ENCODE measurements around the gene NFATC1. TPM values are rescaled to one million over a fixed set of nuclear protein-coding genes. Genes with fewer than 3 reads are reported as not detected.

The NFATC1 gene
- total RNA-seq, 4 donors from 2014 or later = 5.3 to 19.1 (median 11.8) TPM

GRCh38 chr18:79405019-79405780, 9.5 kb downstream of the NFATC1 start:
- H3K27ac ChIP-seq = peak overlapping the region; percentile 52 to 86 (median 68)
- intact Hi-C loops (cut with DNase I; ENCODE audit: low total_unique reads) = no loop called here
- no peak for TF ChIP-seq EP300 (IDR thresholded peaks at IDR 0.05; ENCODE audit: low read depth)
- no peak for TF ChIP-seq POLR2AphosphoS5 (IDR thresholded peaks at IDR 0.05)
- TF ChIP-seq CTCF (IDR thresholded peaks at IDR 0.05) = no peak
- TF ChIP-seq POLR2A (IDR thresholded peaks at IDR 0.05) = no peak
- no peak for DNase-seq
- peaks cover 27% of the 10 kb centered on the region for H3K27me3 ChIP-seq
- H3K4me1 ChIP-seq = peaks cover 5 to 28% (median 20%) of the 10 kb centered on the region in 4 donors
- 66 to 68% methylated on average over 8 to 23 of the region's 23 CpGs for WGBS, 2 donors (ENCODE audit: low coverage in 1 of 2)
- in situ Hi-C loops (cut with MboI; ENCODE audit: low pct_ligation_motif_present in 1 of 4, low pct_unique_long_range_greater_than_20kb in 1 of 4, low sequenced_read_pairs in 3 of 4) = no loop called here
- H3K9me3 ChIP-seq = no peaks in the 10 kb centered on the region
- H3K4me3 ChIP-seq = no peak overlapping the region
- no peaks in the 10 kb centered on the region for H3K36me3 ChIP-seq

DNA sequence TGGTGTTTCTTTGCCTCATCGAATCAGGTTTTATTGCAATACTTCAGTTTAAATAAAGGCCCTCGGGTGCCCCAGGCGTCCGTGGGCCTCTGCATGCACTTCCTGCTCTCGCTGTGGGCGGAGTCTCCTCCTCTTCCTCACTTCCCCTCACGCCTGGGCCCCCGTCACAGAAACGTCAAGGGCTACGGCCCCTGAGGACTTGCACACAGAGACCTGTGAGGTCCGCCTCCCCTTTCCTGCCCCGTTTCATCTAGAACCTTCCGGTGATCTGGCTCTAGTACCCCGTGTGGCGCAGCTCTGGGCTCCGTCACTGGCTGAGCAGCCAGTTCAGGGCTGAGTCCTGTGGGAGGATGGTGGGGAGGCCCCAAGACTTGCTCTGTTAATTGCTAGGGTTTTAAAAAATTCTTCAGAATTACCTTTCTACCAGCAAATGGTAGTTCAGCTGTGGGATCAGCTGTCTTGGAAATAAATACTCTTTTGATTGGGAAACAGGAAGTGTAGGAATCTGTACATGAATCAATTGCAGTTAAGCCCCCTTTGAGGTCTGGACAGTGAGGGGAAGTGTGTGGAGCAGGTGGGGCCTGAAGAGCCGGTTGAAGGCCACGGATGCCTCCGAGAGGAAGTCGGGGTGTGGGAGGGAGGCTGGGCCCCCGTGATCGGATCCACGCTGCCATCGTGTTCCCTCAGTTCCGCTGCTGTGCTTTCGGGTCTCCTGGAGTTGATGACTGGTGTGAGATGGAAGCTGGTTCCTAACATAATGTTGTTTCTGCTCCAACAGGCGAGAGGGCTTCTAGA, 10.2 kb downstream of the NFATC1 start:
- Histone ChIP-seq H3K9me3 (no peaks in the 10 kb centered on the region), H3K27ac (peak overlapping the region; percentile 52 to 86 (median 68)), H3K27me3 (peaks cover 22% of the 10 kb centered on the region), H3K36me3 (no peaks in the 10 kb centered on the region), H3K4me3 (no peak overlapping the region), H3K4me1 (peaks cover 5 to 25% (median 16%) of the 10 kb centered on the region in 4 donors)
- in situ Hi-C loops (cut with MboI; ENCODE audit: low pct_ligation_motif_present in 1 of 4, low pct_unique_long_range_greater_than_20kb in 1 of 4, low sequenced_read_pairs in 3 of 4) = no loop called here
- WGBS, 2 donors (ENCODE audit: low coverage in 1 of 2) = 57 to 58% methylated on average over 4 to 27 of the region's 27 CpGs
- peak; percentile 77 for DNase-seq
- TF ChIP-seq POLR2AphosphoS5 (IDR thresholded peaks at IDR 0.05) = no peak
- TF ChIP-seq POLR2A (IDR thresholded peaks at IDR 0.05) = peak; percentile 17
- intact Hi-C loops (cut with DNase I; ENCODE audit: low total_unique reads) = no loop called here

DNA sequence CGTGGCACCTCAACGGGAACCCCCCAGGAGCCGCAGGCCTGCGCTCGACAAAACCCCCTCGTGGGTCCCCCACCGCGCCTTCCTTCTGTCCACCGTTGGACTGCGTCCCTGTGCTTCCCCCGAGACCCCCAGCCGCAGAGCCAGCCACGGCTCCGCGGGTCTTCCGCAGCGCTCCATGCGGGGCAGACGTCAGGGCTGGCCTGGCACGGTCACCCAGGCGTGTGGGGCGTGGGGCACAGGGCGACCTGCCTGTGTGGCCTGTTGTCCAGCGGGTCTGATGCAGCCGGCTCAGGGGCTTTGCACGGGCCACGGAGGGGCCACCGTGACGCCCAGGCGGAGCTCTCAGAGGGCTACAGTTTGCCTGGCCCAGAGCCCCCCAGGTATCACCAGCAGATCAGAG, 11.0 kb downstream of the NFATC1 start:
- Histone ChIP-seq H3K36me3 (no peaks in the 10 kb centered on the region), H3K9me3 (no peaks in the 10 kb centered on the region), H3K27me3 (peaks cover 15% of the 10 kb centered on the region), H3K27ac (peak overlapping the region; percentile 52 to 86 (median 68)), H3K4me3 (no peak overlapping the region), H3K4me1 (peaks cover 5 to 25% (median 16%) of the 10 kb centered on the region in 4 donors)
- TF ChIP-seq POLR2A (IDR thresholded peaks at IDR 0.05) (no peak), EP300 (IDR thresholded peaks at IDR 0.05; ENCODE audit: low read depth) (no peak), POLR2AphosphoS5 (IDR thresholded peaks at IDR 0.05) (no peak), CTCF (IDR thresholded peaks at IDR 0.05) (no peak)
- WGBS, 2 donors (ENCODE audit: low coverage in 1 of 2) = 95% methylated on average over 30 of the region's 30 CpGs; no CpG with 5 or more reads in 1 of the 2 donors
- intact Hi-C loops (cut with DNase I; ENCODE audit: low total_unique reads) = no loop called here
- in situ Hi-C loops (cut with MboI; ENCODE audit: low pct_ligation_motif_present in 1 of 4, low pct_unique_long_range_greater_than_20kb in 1 of 4, low sequenced_read_pairs in 3 of 4) = no loop called here
- DNase-seq = no peak

DNA sequence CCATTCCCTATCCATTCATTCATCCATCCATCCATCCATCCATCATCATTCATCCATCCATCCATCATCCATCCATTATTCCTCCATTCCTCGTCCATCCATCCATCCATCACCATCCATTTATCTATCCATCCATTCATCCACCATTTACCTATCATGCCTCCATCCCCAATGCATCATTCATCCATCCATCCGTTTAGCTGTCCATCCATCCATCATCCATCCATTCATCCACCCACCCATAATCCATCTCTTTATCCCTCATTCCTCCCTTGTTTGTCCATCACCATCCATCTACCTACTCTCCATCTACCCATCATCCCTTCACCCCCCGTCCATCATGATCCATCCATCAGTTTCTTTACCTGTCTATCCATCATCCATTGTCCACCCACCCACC, 13.6 kb downstream of the NFATC1 start:
- Histone ChIP-seq H3K27me3 (no peaks in the 10 kb centered on the region), H3K27ac (no peak overlapping the region), H3K9me3 (no peaks in the 10 kb centered on the region), H3K36me3 (no peaks in the 10 kb centered on the region), H3K4me1 (peaks cover 0 to 11% (median 6%) of the 10 kb centered on the region in 4 donors), H3K4me3 (no peak overlapping the region)
- TF ChIP-seq EP300 (IDR thresholded peaks at IDR 0.05; ENCODE audit: low read depth) (no peak), CTCF (IDR thresholded peaks at IDR 0.05) (no peak), POLR2AphosphoS5 (IDR thresholded peaks at IDR 0.05) (no peak), POLR2A (IDR thresholded peaks at IDR 0.05) (no peak)
- in situ Hi-C loops (cut with MboI; ENCODE audit: low pct_ligation_motif_present in 1 of 4, low pct_unique_long_range_greater_than_20kb in 1 of 4, low sequenced_read_pairs in 3 of 4) (no loop called here), intact Hi-C loops (cut with DNase I; ENCODE audit: low total_unique reads) (no loop called here)
- DNase-seq = no peak
- WGBS, 2 donors (ENCODE audit: low coverage in 1 of 2) = 74 to 77% methylated on average over 3 of the region's 3 CpGs

Measured in transverse colon (tissue), 4 donors.